GM23248 (cell line): ENCODE results near the gene GAP43. TPM values are rescaled to one million over a fixed set of nuclear protein-coding genes. Genes with fewer than 3 reads are reported as not detected.

ENCODE experiments used
- DNase-seq: peaks from one replicate; pipeline ENCODE4 v3.0.0-alpha.2; 2015
- H2AFZ ChIP-seq: fragments of 200-600 bp; sonication (generic); 2 replicates; pipeline ENCODE4 v1.6.1; 2016; ENCODE audit warnings: antibody characterized with exemption
- H3F3A ChIP-seq: fragments of 200-600 bp; sonication (generic); 2 replicates; pipeline ENCODE4 v1.6.1; 2016; ENCODE audit warnings: mild to moderate bottlenecking, antibody characterized with exemption, mixed run types; ENCODE audit not compliant: insufficient read depth
- H3K27ac ChIP-seq: fragments of 200-600 bp; sonication (generic); 2 replicates; pipeline ENCODE4 v1.5.1; 2016; ENCODE audit warnings: mild to moderate bottlenecking
- H3K27me3 ChIP-seq: fragments of 200-600 bp; sonication (generic); replicated peaks from 2 replicates; pipeline ENCODE4 v1.6.1; 2016; ENCODE audit warnings: mild to moderate bottlenecking; ENCODE audit not compliant: insufficient read depth
- H3K36me3 ChIP-seq: fragments of 200-600 bp; sonication (generic); 2 replicates; pipeline ENCODE4 v1.6.1; 2016; ENCODE audit warnings: low read depth, mild to moderate bottlenecking
- H3K4me1 ChIP-seq: fragments of 200-600 bp; sonication (generic); 2 replicates; pipeline ENCODE4 v1.6.1; 2016; ENCODE audit warnings: mild to moderate bottlenecking; ENCODE audit not compliant: insufficient read depth
- H3K4me2 ChIP-seq: fragments of 200-600 bp; sonication (generic); one replicate; pipeline ENCODE4 v1.6.1; 2016; ENCODE audit warnings: mild to moderate bottlenecking; ENCODE audit not compliant: unreplicated experiment
- H3K4me3 ChIP-seq: fragments of 200-600 bp; sonication (generic); 2 replicates; pipeline ENCODE4 v1.5.1; 2016; ENCODE audit warnings: mild to moderate bottlenecking
- H3K79me2 ChIP-seq: fragments of 200-600 bp; sonication (generic); 2 replicates; pipeline ENCODE4 v1.6.1; 2016; ENCODE audit warnings: mild to moderate bottlenecking; ENCODE audit not compliant: insufficient read depth
- H3K9ac ChIP-seq: fragments of 200-600 bp; sonication (generic); 2 replicates; pipeline ENCODE4 v1.6.1; 2016; ENCODE audit warnings: mild to moderate bottlenecking
- H3K9me2 ChIP-seq: fragments of 200-600 bp; sonication (generic); 2 replicates; pipeline ENCODE4 v1.6.1; 2016; ENCODE audit warnings: mixed run types, mild to moderate bottlenecking, moderate library complexity; ENCODE audit not compliant: insufficient read depth
- H3K9me3 ChIP-seq: fragments of 200-600 bp; sonication (generic); one replicate; pipeline ENCODE4 v1.6.1; 2017; ENCODE audit warnings: low read depth
- H4K20me1 ChIP-seq: fragments of 200-600 bp; sonication (generic); 2 replicates; pipeline ENCODE4 v1.6.0; 2016; ENCODE audit not compliant: insufficient read depth
- EZH2 ChIP-seq: fragments of 200-600 bp; sonication (generic); IDR thresholded peaks from 2 replicates; pipeline ENCODE4 v1.6.1; 2018; ENCODE audit warnings: antibody characterized with exemption, mild to moderate bottlenecking; ENCODE audit not compliant: insufficient read depth, poor library complexity, severe bottlenecking
- EZH2phosphoT487 ChIP-seq: fragments of 200-600 bp; sonication (generic); IDR thresholded peaks from 2 replicates; pipeline ENCODE4 v1.6.1; 2018; ENCODE audit warnings: antibody characterized with exemption, moderate library complexity, mild to moderate bottlenecking, low read depth; ENCODE audit not compliant: insufficient read depth
- WGBS, 2 experiments: methylation state at CpG; one replicate each; pipeline ENCODE4 v1.1.6; 2015 to 2017; ENCODE audit warnings: low lambda C conversion rate in 2 of 2, low coverage in 1 of 2; ENCODE audit errors: missing lambda C conversion rate in 2 of 2; 5-methylcytosine and 5-hydroxymethylcytosine counted together
- in situ Hi-C: fragments of 300-500 bp; cut with MboI; formaldehyde crosslinking; loops from 2 replicates; pipeline ENCODE4 v1.15.0; 2020
- polyA plus RNA-seq: library from polyadenylated mRNA; unstranded; fragments of >200 nt; fragmentation: Nextera tagmentation; extraction: Ambion mirVana; gene quantifications from 2 replicates; pipeline ENCODE4 v1.2.1, GENCODE V29; 2016
- total RNA-seq: library from RNA; depleted of rRNA; stranded (reverse); fragments of >200 nt; shearing (Covaris generic); gene quantifications from 2 replicates; pipeline ENCODE4 v1.2.3, GENCODE V29; 2014

GAP43 gene
- total and polyA plus RNA-seq, 2 experiments from 2014 or later, result 0.54 to 1.8 TPM

DNA sequence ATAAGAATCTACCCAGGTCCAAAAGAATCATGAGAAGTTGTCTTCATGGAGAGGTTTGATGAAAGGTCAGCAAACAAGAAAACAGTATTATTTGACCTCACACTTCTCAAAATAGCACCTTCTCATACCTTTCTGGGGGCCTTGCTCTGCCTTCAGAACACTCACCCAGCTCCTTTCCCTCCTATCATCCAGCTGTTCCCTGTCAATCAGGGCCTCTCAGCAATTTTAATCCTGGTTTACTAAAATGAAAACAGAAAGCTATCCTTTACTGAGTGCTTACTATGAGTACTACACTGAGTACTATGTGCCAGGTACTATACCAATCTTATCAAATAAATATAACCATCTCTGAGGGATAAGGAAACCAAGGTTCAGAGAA, 138.6 kb downstream of the GAP43 start:
- peaks cover 7% of the 10 kb centered on the region; the same call in 1 of the 2 replicates for H3F3A ChIP-seq
- in situ Hi-C loops, result no loop called here
- DNase-seq, result no peak

GRCh38 chr3:115766587-115767482, 143.5 kb downstream of the GAP43 start:
- H3K27me3 ChIP-seq, result no peaks in the 10 kb centered on the region
- in situ Hi-C loops, result no loop called here
- peaks cover 7% of the 10 kb centered on the region for H3K4me1 ChIP-seq
- TF ChIP-seq EZH2phosphoT487 (no peak), EZH2 (no peak)
- 61 to 66% methylated on average over 6 of the region's 6 CpGs for WGBS, 2 experiments
- H3K9ac ChIP-seq, result no peak overlapping the region
- H3K9me3 ChIP-seq, result no peaks in the 10 kb centered on the region
- no peaks in the 10 kb centered on the region for H3K36me3 ChIP-seq
- DNase-seq, result peak; percentile 76
- no peaks in the 10 kb centered on the region for H3K79me2 ChIP-seq
- no peak overlapping the region for H3K4me3 ChIP-seq
- no peaks in the 10 kb centered on the region for H3K9me2 ChIP-seq
- peaks cover 13% of the 10 kb centered on the region; the same call in 1 of the 2 replicates for H3F3A ChIP-seq
- H3K4me2 ChIP-seq, result peak overlapping the region; percentile 42
- H4K20me1 ChIP-seq, result no peaks in the 10 kb centered on the region
- H2AFZ ChIP-seq, result no peak overlapping the region
- peak overlapping the region; percentile 9; the same call in 1 of the 2 replicates for H3K27ac ChIP-seq

More for the DNA sequence above, 138.6 kb downstream of the GAP43 start:
- H3K4me3 ChIP-seq, result no peak overlapping the region
- no peak for TF ChIP-seq EZH2
- TF ChIP-seq EZH2phosphoT487, result no peak
- peaks cover 3% of the 10 kb centered on the region for H3K4me1 ChIP-seq
- H3K9ac ChIP-seq, result no peak overlapping the region
- no peaks in the 10 kb centered on the region for H3K79me2 ChIP-seq
- H4K20me1 ChIP-seq, result no peaks in the 10 kb centered on the region
- H3K9me3 ChIP-seq, result no peaks in the 10 kb centered on the region
- H3K4me2 ChIP-seq, result no peak overlapping the region
- H3K36me3 ChIP-seq, result no peaks in the 10 kb centered on the region
- no peak overlapping the region for H2AFZ ChIP-seq
- H3K9me2 ChIP-seq, result no peaks in the 10 kb centered on the region
- H3K27me3 ChIP-seq, result no peaks in the 10 kb centered on the region
- no peak overlapping the region for H3K27ac ChIP-seq

DNA sequence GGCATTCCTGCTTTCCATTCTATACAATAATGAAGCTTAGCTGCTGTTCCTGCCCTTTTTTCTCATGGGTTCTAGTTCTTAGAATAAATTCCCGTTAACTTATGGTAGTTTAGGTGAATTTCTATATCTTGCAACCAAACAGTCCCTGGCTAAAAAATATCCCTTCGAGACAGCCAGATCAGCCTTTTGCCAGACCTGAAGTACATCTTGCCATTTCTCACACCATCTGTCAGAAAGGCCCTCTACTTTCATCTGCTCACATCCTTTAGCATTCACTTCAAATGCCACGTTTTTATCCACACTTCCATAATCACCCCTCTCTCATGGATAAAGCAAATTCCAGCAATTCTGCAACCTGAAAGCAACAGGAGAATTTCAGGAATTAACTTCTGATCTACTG, 145.4 kb downstream of the GAP43 start:
- peaks cover 7% of the 10 kb centered on the region for H3K4me1 ChIP-seq
- H3K9me3 ChIP-seq, result no peaks in the 10 kb centered on the region
- in situ Hi-C loops, result no loop called here
- H3K36me3 ChIP-seq, result no peaks in the 10 kb centered on the region
- no peaks in the 10 kb centered on the region for H3K27me3 ChIP-seq
- H3K27ac ChIP-seq, result no peak overlapping the region
- H4K20me1 ChIP-seq, result no peaks in the 10 kb centered on the region
- no peaks in the 10 kb centered on the region for H3K9me2 ChIP-seq
- DNase-seq, result no peak
- H3K9ac ChIP-seq, result no peak overlapping the region
- peaks cover 13% of the 10 kb centered on the region; the same call in 1 of the 2 replicates for H3F3A ChIP-seq
- H3K4me3 ChIP-seq, result no peak overlapping the region
- H2AFZ ChIP-seq, result no peak overlapping the region
- H3K79me2 ChIP-seq, result no peaks in the 10 kb centered on the region
- H3K4me2 ChIP-seq, result no peak overlapping the region
- TF ChIP-seq EZH2phosphoT487 (no peak), EZH2 (no peak)
- 59 to 63% methylated on average over 3 of the region's 3 CpGs for WGBS, 2 experiments
